Psoas muscle (tissue), 8 donors: ENCODE results near the gene MTPN. TPM values are rescaled to one million over a fixed set of nuclear protein-coding genes. Genes with fewer than 3 reads are reported as not detected.

Experiments used
- ATAC-seq, 4 donors: fragments of 200-7000 bp; cut with Tn5 transposase; one replicate each; pipeline ENCODE4 v1.9.1; 2020; ENCODE audit warnings: moderate library complexity in 3 of 4, mild to moderate bottlenecking in 2 of 4
- DNase-seq, 2 donors: peaks; one replicate each; pipeline ENCODE4 v3.0.0-alpha.2; 2020
- H3K27ac ChIP-seq: fragments of 200-600 bp; one replicate; pipeline ENCODE4 v1.8.0; 2022
- H3K27me3 ChIP-seq, 3 donors: fragments of 200-600 bp in 1 of 3; one replicate each; pipeline versions ENCODE4 v1.6.1 to v1.8.0; 2013 to 2022; ENCODE audit warnings: low read length in 2 of 3, mild to moderate bottlenecking in 2 of 3, moderate library complexity in 1 of 3; ENCODE audit not compliant: insufficient read depth in 3 of 3
- H3K36me3 ChIP-seq, 2 donors: fragments of 200-600 bp in 1 of 2; one replicate each; pipeline versions ENCODE4 v1.6.1 to v1.8.0; 2013 to 2022; ENCODE audit warnings: low read depth in 1 of 2, mild to moderate bottlenecking in 1 of 2, moderate library complexity in 1 of 2; ENCODE audit not compliant: insufficient read depth in 1 of 2
- H3K4me1 ChIP-seq: fragments of 200-600 bp; one replicate; pipeline ENCODE4 v1.8.0; 2022
- H3K4me3 ChIP-seq: fragments of 200-600 bp; one replicate; pipeline ENCODE4 v1.8.0; 2022; ENCODE audit warnings: mild to moderate bottlenecking
- H3K9me3 ChIP-seq: fragments of 200-600 bp; one replicate; pipeline ENCODE4 v1.8.0; 2022
- CTCF ChIP-seq: fragments of 200-600 bp; IDR thresholded peaks from one replicate; pipeline ENCODE4 v1.8.0; 2022; ENCODE audit warnings: antibody characterized with exemption
- WGBS, 3 donors: extraction: QIAGEN DNeasy Blood & Tissue Kit; methylation state at CpG; one replicate each; pipeline versions ENCODE4 v1.1.6 to v1.1.7; 2013; 5-methylcytosine and 5-hydroxymethylcytosine counted together
- intact Hi-C, 2 donors: fragments of 100-400 bp; cut with DNase I; formaldehyde crosslinking; loops; one replicate each; pipeline versions ENCODE4 v1.11.0 to v1.14.2; 2022
- polyA plus RNA-seq, 3 donors: library from polyadenylated mRNA; stranded (reverse); fragments of 200-250 nt; gene quantifications; one replicate each; pipeline ENCODE4 v1.2.3, GENCODE V29; 2013
- total RNA-seq, 4 donors: library from RNA; stranded (reverse); fragmentation: NEBNext Ultra II Directional in 2 of 4; extraction: Animal tissue kit (Norgen Biotek cat#: 25700) in 2 of 4; gene quantifications; one replicate each; pipeline versions ENCODE4 v1.2.1 to v1.2.4, GENCODE V29; 2021 to 2023
- donor health status: healthy with polysubstance abuse.
- donor health status: DM: no; HTN: no; CAD: no; lungs with moderate emphysema.
- donor health status: Bipolar disorder and iron deficiency.
- donor health status: healthy.
- donor health status: DM: yes; HTN: yes; CAD: no.
- donor health status: DM: no; HTN: no; CAD: no.
- donor health status: DM: no; HTN: no; CAD: no.
- donor health status: DM: yes; HTN: yes; CAD: no.

MTPN gene
- total and polyA plus RNA-seq, 7 donors: 41.4 to 107 (median 62.4) TPM

GRCh38 chr7:135960709-135961451 is 16.3 kb downstream of the MTPN start:
- H3K4me1 ChIP-seq: peaks cover 36% of the 10 kb centered on the region
- intact Hi-C loops: no loop called here
- H3K36me3 ChIP-seq: no peaks in the 10 kb centered on the region
- no peak for DNase-seq
- ATAC-seq: no peak
- no peak overlapping the region for H3K4me3 ChIP-seq
- H3K27me3 ChIP-seq: no peaks in the 10 kb centered on the region
- TF ChIP-seq CTCF: no peak
- WGBS, 3 donors: 90 to 94% (median 94%) methylated on average over 6 of the region's 6 CpGs
- no peak overlapping the region for H3K27ac ChIP-seq
- H3K9me3 ChIP-seq: no peaks in the 10 kb centered on the region

- no peaks in the 10 kb centered on the region for H3K36me3 ChIP-seq
- no peak overlapping the region for H3K4me3 ChIP-seq
- H3K9me3 ChIP-seq: no peaks in the 10 kb centered on the region
- intact Hi-C loops: no loop called here
- H3K4me1 ChIP-seq: peaks cover 32% of the 10 kb centered on the region
- no peak for TF ChIP-seq CTCF
- DNase-seq (no peak), ATAC-seq (no peak)
- no peaks in the 10 kb centered on the region for H3K27me3 ChIP-seq
- no peak overlapping the region for H3K27ac ChIP-seq
Observed at GRCh38 chr7:135959646-135960363, 17.4 kb downstream of the MTPN start.

GRCh38 chr7:135958173-135958572 is 19.0 kb downstream of the MTPN start:
- intact Hi-C loops: no loop called here
- 95 to 98% (median 95%) methylated on average over 1 of the region's 1 CpG for WGBS, 3 donors
- H3K4me3 ChIP-seq: no peak overlapping the region
- ATAC-seq: no peak
- H3K27me3 ChIP-seq: no peaks in the 10 kb centered on the region
- H3K9me3 ChIP-seq: no peaks in the 10 kb centered on the region
- peaks cover 27% of the 10 kb centered on the region for H3K4me1 ChIP-seq
- no peaks in the 10 kb centered on the region for H3K36me3 ChIP-seq
- H3K27ac ChIP-seq: no peak overlapping the region
- no peak for TF ChIP-seq CTCF
- DNase-seq: no peak

- no peak overlapping the region for H3K27ac ChIP-seq
- no peaks in the 10 kb centered on the region for H3K27me3 ChIP-seq
- ATAC-seq (no peak), DNase-seq (no peak)
- H3K4me1 ChIP-seq: peaks cover 22% of the 10 kb centered on the region
- TF ChIP-seq CTCF: no peak
- H3K4me3 ChIP-seq: no peak overlapping the region
- H3K9me3 ChIP-seq: no peaks in the 10 kb centered on the region
- WGBS, 3 donors: 64 to 81% (median 70%) methylated on average over 2 of the region's 2 CpGs
- intact Hi-C loops: no loop called here
- no peaks in the 10 kb centered on the region for H3K36me3 ChIP-seq
Observed at GRCh38 chr7:135957627-135958026, 19.5 kb downstream of the MTPN start.
